Activated T-helper 1 cell treated with anti-CD3 and anti-CD28 coated beads, Interleukin-12 subunit alpha, Interleukin-12 subunit beta, Interleukin-2, Interleukin-4 antibody, amounts not matched to agents 30 ng/mL and 10 ng/mL and 1 ng/mL, durations not matched to agents 14 hours and 24 hours and 36 hours (primary cell): Measurements from ENCODE around the gene CEP68. TPM values are rescaled to one million over a fixed set of nuclear protein-coding genes. Genes with fewer than 3 reads are reported as not detected.

ENCODE experiments used
- DNase-seq: peaks from one replicate; pipeline ENCODE4 v3.0.0; 2021; ENCODE audit warnings: low spot score
- H3K27ac Mint-ChIP-seq: one replicate; pipeline ENCODE4 v1.8.0; 2021; ENCODE audit warnings: mild to moderate bottlenecking, mixed read lengths
- H3K27me3 Mint-ChIP-seq: one replicate; pipeline ENCODE4 v1.8.0; 2022; ENCODE audit warnings: mild to moderate bottlenecking, moderate library complexity, mixed read lengths; ENCODE audit not compliant: insufficient read depth
- H3K36me3 Mint-ChIP-seq: one replicate; pipeline ENCODE4 v1.8.0; 2021; ENCODE audit warnings: low read depth, mixed read lengths
- H3K4me1 Mint-ChIP-seq: one replicate; pipeline ENCODE4 v1.8.0; 2021; ENCODE audit warnings: low read depth, mixed read lengths
- H3K4me3 Mint-ChIP-seq: one replicate; pipeline ENCODE4 v1.8.0; 2021; ENCODE audit warnings: mild to moderate bottlenecking, moderate library complexity, mixed read lengths
- H3K9me3 Mint-ChIP-seq: one replicate; pipeline ENCODE4 v1.8.0; 2021; ENCODE audit warnings: mixed read lengths
- intact Hi-C: fragments of 100-400 bp; cut with micrococcal nuclease; formaldehyde crosslinking; loops from one replicate; pipeline ENCODE4 v1.15.1; 2024
- total RNA-seq: library from RNA; stranded (reverse); gene quantifications from 2 replicates; pipeline ENCODE4 v1.2.3, GENCODE V29; 2022

Gene CEP68
- total RNA-seq, 1 donor from 2014 or later = 4.0 TPM

DNA sequence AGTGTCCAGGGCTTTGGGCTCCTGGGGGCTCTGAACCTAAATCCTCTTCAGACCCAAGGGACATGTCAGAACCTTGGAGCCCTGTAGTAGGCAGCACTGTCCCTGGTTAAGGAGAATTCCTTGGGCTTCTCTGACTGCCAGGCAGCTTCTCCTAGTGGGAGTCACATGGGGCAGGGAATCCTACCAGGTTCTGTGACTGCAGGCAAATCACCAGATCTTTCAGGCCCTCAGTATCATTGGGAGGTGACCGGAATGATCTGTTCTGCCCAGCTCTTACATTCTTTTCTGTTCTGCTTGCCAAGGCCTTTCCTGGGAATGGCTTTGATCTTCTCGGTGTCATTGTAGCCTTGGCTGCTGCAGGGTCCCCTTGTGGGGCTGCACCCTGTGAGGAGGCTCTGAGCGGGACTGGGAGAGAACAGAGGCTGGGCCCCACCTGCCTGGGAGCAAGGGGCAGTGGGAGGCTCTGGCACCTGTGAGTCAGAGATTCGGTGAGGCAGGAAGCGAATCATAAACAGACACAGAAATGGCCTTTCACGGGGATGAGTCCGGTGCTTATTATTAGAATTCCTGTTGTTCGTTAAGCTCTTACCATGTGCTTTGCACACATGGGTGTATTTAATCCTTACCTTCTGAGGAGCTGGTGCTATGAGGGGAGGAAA lies 14.1 kb downstream of the CEP68 start:
- no peaks in the 10 kb centered on the region for H3K27me3 Mint-ChIP-seq
- peak overlapping the region; percentile 59 for H3K27ac Mint-ChIP-seq
- peaks cover 28% of the 10 kb centered on the region for H3K4me1 Mint-ChIP-seq
- H3K4me3 Mint-ChIP-seq = no peak overlapping the region
- no peak for DNase-seq
- H3K36me3 Mint-ChIP-seq = peaks cover 5% of the 10 kb centered on the region
- no peaks in the 10 kb centered on the region for H3K9me3 Mint-ChIP-seq
- intact Hi-C loops = no loop called here

- Mint-ChIP-seq H3K27ac (no peak overlapping the region), H3K9me3 (no peaks in the 10 kb centered on the region), H3K4me3 (no peak overlapping the region)
Measured at GRCh38 chr2:65070856-65071255, 14.6 kb downstream of the CEP68 start.

DNA sequence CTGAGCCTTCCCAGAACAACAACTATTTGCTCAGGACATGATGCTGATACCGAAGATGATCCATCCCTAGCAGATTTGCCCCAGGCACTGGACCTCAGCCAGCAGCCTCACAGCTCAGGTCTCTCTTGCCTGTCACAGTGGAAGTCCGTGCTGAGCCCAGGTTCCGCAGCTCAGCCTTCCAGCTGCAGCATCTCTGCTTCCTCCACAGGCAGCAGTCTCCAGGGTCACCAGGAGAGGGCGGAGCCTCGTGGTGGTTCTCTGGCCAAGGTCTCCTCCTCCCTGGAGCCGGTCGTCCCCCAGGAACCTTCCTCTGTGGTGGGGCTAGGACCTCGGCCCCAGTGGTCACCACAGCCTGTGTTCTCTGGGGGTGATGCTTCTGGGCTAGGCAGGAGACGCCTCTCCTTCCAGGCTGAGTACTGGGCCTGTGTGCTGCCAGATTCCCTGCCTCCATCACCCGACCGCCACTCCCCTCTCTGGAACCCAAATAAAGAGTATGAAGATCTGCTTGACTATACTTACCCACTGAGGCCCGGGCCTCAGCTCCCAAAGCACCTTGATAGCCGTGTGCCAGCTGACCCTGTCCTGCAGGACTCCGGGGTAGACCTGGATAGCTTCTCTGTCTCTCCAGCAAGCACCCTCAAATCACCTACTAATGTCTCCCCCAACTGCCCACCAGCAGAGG lies 15.4 kb downstream of the CEP68 start:
- Mint-ChIP-seq H3K36me3 (peaks cover 5% of the 10 kb centered on the region), H3K4me1 (peaks cover 23% of the 10 kb centered on the region), H3K27ac (no peak overlapping the region), H3K4me3 (no peak overlapping the region), H3K27me3 (no peaks in the 10 kb centered on the region), H3K9me3 (no peaks in the 10 kb centered on the region)
- intact Hi-C loops = no loop called here
- no peak for DNase-seq

More at GRCh38 chr2:65070856-65071255, 14.6 kb downstream of the CEP68 start:
- peaks cover 5% of the 10 kb centered on the region for H3K36me3 Mint-ChIP-seq
- intact Hi-C loops = no loop called here
- no peaks in the 10 kb centered on the region for H3K27me3 Mint-ChIP-seq
- DNase-seq = no peak
- H3K4me1 Mint-ChIP-seq = peaks cover 23% of the 10 kb centered on the region

DNA sequence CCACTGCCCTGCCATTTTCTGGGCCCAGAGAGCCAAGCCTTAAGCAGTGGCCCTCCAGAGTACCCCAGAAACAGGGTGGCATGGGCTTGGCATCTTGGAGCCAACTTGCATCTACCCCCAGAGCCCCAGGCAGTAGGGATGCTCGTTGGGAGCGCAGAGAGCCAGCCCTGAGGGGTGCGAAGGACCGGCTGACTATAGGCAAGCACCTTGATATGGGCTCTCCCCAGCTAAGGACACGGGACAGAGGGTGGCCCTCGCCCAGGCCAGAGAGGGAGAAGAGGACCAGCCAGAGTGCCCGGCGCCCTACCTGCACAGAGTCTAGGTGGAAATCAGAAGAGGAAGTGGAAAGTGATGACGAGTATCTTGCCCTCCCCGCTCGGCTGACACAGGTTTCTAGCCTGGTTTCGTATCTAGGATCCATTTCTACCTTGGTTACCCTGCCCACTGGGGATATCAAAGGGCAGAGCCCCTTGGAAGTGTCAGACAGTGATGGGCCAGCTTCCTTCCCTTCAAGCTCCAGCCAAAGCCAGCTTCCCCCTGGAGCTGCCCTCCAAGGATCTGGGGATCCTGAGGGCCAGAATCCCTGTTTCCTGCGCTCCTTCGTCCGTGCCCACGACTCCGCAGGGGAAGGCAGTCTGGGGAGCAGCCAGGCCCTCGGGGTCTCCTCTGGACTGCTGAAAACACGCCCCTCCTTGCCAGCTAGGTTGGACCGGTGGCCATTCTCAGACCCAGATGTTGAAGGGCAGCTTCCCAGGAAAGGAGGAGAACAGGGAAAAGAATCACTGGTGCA lies 16.2 kb downstream of the CEP68 start:
- H3K27me3 Mint-ChIP-seq = no peaks in the 10 kb centered on the region
- no peak for DNase-seq
- peaks cover 22% of the 10 kb centered on the region for H3K4me1 Mint-ChIP-seq
- peaks cover 7% of the 10 kb centered on the region for H3K36me3 Mint-ChIP-seq
- H3K4me3 Mint-ChIP-seq = no peak overlapping the region
- H3K9me3 Mint-ChIP-seq = no peaks in the 10 kb centered on the region
- intact Hi-C loops = no loop called here
- no peak overlapping the region for H3K27ac Mint-ChIP-seq

GRCh38 chr2:65073879-65074565 lies 17.8 kb downstream of the CEP68 start:
- Mint-ChIP-seq H3K4me1 (peaks cover 11% of the 10 kb centered on the region), H3K27me3 (no peaks in the 10 kb centered on the region), H3K27ac (no peak overlapping the region), H3K9me3 (no peaks in the 10 kb centered on the region), H3K36me3 (peaks cover 11% of the 10 kb centered on the region), H3K4me3 (no peak overlapping the region)
- no peak for DNase-seq
- intact Hi-C loops = no loop called here

- no peak for DNase-seq
- intact Hi-C loops = no loop called here
- H3K9me3 Mint-ChIP-seq = no peaks in the 10 kb centered on the region
- no peaks in the 10 kb centered on the region for H3K27me3 Mint-ChIP-seq
- no peak overlapping the region for H3K4me3 Mint-ChIP-seq
- peaks cover 12% of the 10 kb centered on the region for H3K36me3 Mint-ChIP-seq
- H3K4me1 Mint-ChIP-seq = peaks cover 11% of the 10 kb centered on the region
- no peak overlapping the region for H3K27ac Mint-ChIP-seq
Measured at GRCh38 chr2:65075176-65075575, 19.0 kb downstream of the CEP68 start.

DNA sequence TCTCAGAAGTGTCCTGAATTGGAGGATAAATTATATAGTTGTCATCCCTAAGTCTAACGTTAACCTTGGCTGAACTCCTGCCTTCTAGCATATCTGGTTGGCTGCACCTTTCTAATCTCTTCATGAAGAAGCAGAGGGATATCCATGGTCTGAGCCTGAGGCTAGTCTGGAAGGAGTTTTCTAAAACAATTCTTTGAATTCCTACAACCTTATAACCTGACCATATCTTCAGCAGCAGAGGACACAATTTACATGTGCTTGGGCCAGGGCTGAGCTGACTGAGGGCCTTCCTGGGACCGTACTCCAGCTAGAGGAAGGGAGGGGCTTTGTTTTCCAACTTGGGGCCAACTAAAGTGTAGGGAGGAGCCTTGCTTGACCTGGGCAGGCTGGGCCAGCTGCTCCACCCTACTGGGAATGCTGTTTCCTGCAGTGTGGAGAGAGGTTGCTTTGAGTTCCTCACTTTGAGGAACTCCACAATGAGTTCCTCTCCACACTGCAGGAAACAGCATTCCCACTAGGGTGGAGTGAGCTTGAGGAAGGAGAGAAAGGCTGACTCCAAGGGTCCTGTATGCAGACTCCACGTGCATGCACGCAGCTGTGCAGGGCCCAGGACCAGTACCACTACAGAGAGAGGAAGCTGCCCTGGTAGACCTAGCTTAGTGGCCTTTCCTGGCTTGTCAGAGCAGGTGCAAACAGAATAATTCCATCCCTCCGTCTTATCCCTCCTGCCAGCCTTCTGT lies 19.6 kb downstream of the CEP68 start:
- Mint-ChIP-seq H3K9me3 (no peaks in the 10 kb centered on the region), H3K27ac (no peak overlapping the region), H3K4me3 (no peak overlapping the region), H3K4me1 (peaks cover 5% of the 10 kb centered on the region), H3K36me3 (peaks cover 15% of the 10 kb centered on the region), H3K27me3 (no peaks in the 10 kb centered on the region)
- intact Hi-C loops = no loop called here
- no peak for DNase-seq

DNA sequence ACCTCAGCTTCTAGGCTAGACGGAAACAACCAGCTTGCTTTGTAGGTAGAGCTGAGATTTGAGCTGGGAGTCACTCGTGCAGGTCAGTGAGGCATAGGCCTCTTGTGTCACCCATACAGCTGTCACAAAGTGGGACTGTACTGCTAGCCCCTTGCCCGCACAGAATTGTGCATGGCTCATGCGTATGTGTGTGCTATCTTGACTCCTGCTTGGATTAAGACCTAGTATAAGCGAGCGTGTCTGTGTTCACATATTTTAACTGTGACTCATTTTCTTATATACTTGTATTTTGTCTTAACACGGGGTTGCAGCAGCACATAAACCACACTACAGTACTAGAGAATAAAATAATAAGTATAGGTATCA lies 20.1 kb downstream of the CEP68 start:
- H3K4me1 Mint-ChIP-seq = peaks cover 5% of the 10 kb centered on the region
- H3K27me3 Mint-ChIP-seq = no peaks in the 10 kb centered on the region
- H3K9me3 Mint-ChIP-seq = no peaks in the 10 kb centered on the region
- H3K4me3 Mint-ChIP-seq = no peak overlapping the region
- H3K36me3 Mint-ChIP-seq = peaks cover 18% of the 10 kb centered on the region
- no peak for DNase-seq
- no peak overlapping the region for H3K27ac Mint-ChIP-seq
- intact Hi-C loops = no loop called here

- no peaks in the 10 kb centered on the region for H3K27me3 Mint-ChIP-seq
- intact Hi-C loops = no loop called here
- no peak overlapping the region for H3K27ac Mint-ChIP-seq
- peaks cover 13% of the 10 kb centered on the region for H3K4me1 Mint-ChIP-seq
- peaks cover 27% of the 10 kb centered on the region for H3K36me3 Mint-ChIP-seq
- no peak overlapping the region for H3K4me3 Mint-ChIP-seq
- no peaks in the 10 kb centered on the region for H3K9me3 Mint-ChIP-seq
- no peak for DNase-seq
Measured at GRCh38 chr2:65077898-65078297, 21.7 kb downstream of the CEP68 start.

DNA sequence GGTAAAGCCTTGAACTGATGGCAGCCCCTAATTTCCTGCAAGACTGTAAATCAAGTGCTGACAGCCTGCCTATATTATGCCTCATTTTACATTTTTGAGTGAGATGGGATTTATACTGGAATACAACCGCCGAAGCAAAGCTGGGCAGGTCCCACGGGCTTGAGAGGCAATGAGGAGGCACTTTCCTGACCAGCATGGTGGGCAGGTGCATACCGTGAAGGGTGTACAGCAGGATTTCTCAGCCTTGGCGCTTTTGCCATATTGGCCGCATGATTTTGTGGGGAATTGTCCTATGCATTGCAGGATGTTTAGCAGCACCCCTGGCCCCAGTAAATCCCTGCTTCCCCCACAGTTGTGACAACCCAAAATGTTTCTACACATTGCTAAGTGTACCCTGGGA lies 22.8 kb downstream of the CEP68 start:
- H3K27ac Mint-ChIP-seq = no peak overlapping the region
- H3K27me3 Mint-ChIP-seq = no peaks in the 10 kb centered on the region
- intact Hi-C loops = no loop called here
- H3K4me1 Mint-ChIP-seq = peaks cover 8% of the 10 kb centered on the region
- no peaks in the 10 kb centered on the region for H3K9me3 Mint-ChIP-seq
- H3K36me3 Mint-ChIP-seq = peaks cover 35% of the 10 kb centered on the region
- no peak overlapping the region for H3K4me3 Mint-ChIP-seq
- no peak for DNase-seq

GRCh38 chr2:65081232-65081685 lies 25.0 kb downstream of the CEP68 start:
- no peak overlapping the region for H3K4me3 Mint-ChIP-seq
- H3K9me3 Mint-ChIP-seq = no peaks in the 10 kb centered on the region
- H3K27ac Mint-ChIP-seq = peak overlapping the region; percentile 15
- peaks cover 8% of the 10 kb centered on the region for H3K4me1 Mint-ChIP-seq
- intact Hi-C loops = no loop called here
- no peaks in the 10 kb centered on the region for H3K27me3 Mint-ChIP-seq
- DNase-seq = no peak
- H3K36me3 Mint-ChIP-seq = peaks cover 50% of the 10 kb centered on the region

DNA sequence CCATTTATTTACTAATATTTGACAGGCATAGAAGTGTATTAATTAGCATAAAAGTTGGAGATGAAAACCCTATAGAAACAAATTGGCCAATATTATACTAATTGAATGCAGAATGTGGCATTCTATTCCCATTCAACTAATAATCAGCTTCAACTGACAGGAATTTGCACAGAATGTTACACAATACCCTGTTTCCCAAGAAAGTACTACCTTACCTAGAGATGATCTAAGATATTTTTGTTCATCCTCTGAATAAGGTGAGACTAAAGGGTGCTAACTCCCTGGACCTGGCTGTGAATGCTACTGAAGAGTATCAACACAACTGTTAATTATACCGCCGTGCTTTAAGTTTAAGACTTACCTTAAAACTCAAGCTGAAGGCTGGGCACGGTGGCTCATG lies 28.9 kb downstream of the CEP68 start:
- intact Hi-C loops = no loop called here
- H3K9me3 Mint-ChIP-seq = no peaks in the 10 kb centered on the region
- H3K36me3 Mint-ChIP-seq = peaks cover 57% of the 10 kb centered on the region
- no peak for DNase-seq
- peaks cover 14% of the 10 kb centered on the region for H3K4me1 Mint-ChIP-seq
- no peak overlapping the region for H3K4me3 Mint-ChIP-seq
- H3K27me3 Mint-ChIP-seq = no peaks in the 10 kb centered on the region
- no peak overlapping the region for H3K27ac Mint-ChIP-seq
